NT2/D1 (cell line): ENCODE measurements around the gene RDH16.
"Not testable (repeated sequence)": the region's sequence is repeated elsewhere in the genome, so short reads cannot be mapped to it uniquely, and the experiment has no call there.

Experiments used
- DNase-seq: peaks from one replicate; pipeline ENCODE4 v3.0.0-alpha.2; 2011; ENCODE audit warnings: low read depth, low spot score
- H3K27me3 ChIP-seq: 2 replicates; pipeline ENCODE4 v1.6.0; 2011; ENCODE audit warnings: mild to moderate bottlenecking; ENCODE audit not compliant: insufficient read length, insufficient read depth
- H3K36me3 ChIP-seq: 2 replicates; pipeline ENCODE4 v1.6.1; 2011; ENCODE audit warnings: mild to moderate bottlenecking, low read length, mixed read lengths; ENCODE audit not compliant: insufficient read depth, insufficient read length
- H3K4me1 ChIP-seq: 2 replicates; pipeline ENCODE4 v1.5.1; 2011; ENCODE audit not compliant: insufficient read depth, insufficient read length
- H3K4me3 ChIP-seq: 2 replicates; pipeline ENCODE4 v1.5.1; 2011; ENCODE audit warnings: low read depth; ENCODE audit not compliant: insufficient read length
- H3K9ac ChIP-seq: 2 replicates; pipeline ENCODE4 v1.6.0; 2011; ENCODE audit warnings: low read depth; ENCODE audit not compliant: insufficient read length
- H3K9me3 ChIP-seq: 2 replicates; pipeline ENCODE4 v1.5.1; 2011; ENCODE audit warnings: mild to moderate bottlenecking, low read length; ENCODE audit not compliant: insufficient read depth
- SUZ12 ChIP-seq: IDR thresholded peaks from 2 replicates; pipeline ENCODE4 v1.6.1; 2011; ENCODE audit not compliant: insufficient read length, insufficient read depth; ENCODE audit errors: extremely low read depth
- YY1 ChIP-seq: IDR thresholded peaks from 2 replicates; pipeline ENCODE4 v1.6.1; 2011; ENCODE audit not compliant: insufficient read length, insufficient read depth
- ZNF274 ChIP-seq: IDR thresholded peaks from 2 replicates; pipeline ENCODE4 v1.6.1; 2011; ENCODE audit warnings: mild to moderate bottlenecking, low read depth, low read length

The RDH16 gene

DNA sequence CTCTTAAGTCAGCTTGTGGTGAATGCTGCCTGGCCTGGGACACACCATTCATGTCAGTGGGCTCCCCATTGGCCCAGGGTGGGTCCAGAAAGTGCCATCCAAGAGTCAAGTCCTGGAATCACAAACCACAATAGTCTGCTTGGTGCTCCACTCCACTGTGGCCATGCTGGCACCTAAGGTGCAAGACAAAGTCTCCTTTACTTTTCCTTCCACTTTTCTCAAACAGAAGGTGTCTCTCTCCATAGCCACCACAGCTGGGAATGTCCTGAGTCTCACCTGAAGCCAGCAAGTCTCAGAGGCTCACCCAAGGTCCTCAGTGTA lies 9.0 kb downstream of the RDH16 start:
- Histone ChIP-seq H3K36me3 (no peaks in the 10 kb centered on the region), H3K9ac (no peak overlapping the region), H3K4me1 (no peaks in the 10 kb centered on the region), H3K4me3 (no peak overlapping the region), H3K27me3 (no peaks in the 10 kb centered on the region), H3K9me3 (peaks cover 5% of the 10 kb centered on the region; the same call in 1 of the 2 replicates)
- DNase-seq = no peak
- no peak for TF ChIP-seq YY1
- TF ChIP-seq ZNF274 = no peak
- no peak for TF ChIP-seq SUZ12

DNA sequence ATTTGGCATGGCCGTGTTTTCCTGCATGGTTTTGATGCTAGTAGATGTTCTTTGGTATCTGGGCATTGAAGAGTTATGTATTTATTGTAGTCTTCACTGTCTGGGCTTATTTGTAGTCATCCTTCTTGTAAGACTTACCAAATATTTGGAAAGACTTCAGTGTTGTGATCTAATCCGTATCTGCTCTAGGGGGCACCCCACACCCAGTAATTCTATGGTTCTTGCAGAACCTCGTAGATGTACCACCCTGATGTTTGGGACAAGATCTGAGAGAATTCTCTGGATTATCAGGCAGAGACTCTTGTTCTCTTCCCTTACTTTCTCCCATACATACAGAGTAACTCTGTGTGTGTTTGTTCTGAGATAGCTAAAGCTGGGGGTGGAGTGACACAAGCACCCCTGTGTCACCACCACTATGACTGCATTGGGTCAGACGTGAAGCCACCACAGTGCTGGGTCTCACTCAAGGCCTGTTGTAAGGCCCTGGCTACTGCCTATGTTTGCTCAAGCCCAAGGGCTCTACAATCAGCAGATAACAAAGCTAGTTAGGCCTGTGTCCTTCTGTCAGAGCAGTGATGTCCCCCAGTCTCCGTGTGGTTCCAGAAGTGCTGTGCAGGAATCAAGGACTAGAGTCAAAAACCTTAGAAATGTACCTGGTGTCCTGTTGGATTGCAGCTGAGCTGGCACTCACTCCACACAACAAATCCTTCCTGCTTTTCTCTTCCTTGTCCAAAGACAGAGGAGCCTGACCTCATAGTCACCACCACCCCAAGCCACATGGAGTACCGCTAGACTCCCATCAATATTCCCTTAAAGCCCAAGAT lies 9.6 kb downstream of the RDH16 start:
- Histone ChIP-seq H3K9ac (no peak overlapping the region), H3K27me3 (no peaks in the 10 kb centered on the region), H3K9me3 (peaks cover 10% of the 10 kb centered on the region; the same call in 1 of the 2 replicates), H3K36me3 (no peaks in the 10 kb centered on the region), H3K4me1 (no peaks in the 10 kb centered on the region), H3K4me3 (no peak overlapping the region)
- TF ChIP-seq SUZ12 (no peak), YY1 (no peak), ZNF274 (no peak)
- DNase-seq = no peak

DNA sequence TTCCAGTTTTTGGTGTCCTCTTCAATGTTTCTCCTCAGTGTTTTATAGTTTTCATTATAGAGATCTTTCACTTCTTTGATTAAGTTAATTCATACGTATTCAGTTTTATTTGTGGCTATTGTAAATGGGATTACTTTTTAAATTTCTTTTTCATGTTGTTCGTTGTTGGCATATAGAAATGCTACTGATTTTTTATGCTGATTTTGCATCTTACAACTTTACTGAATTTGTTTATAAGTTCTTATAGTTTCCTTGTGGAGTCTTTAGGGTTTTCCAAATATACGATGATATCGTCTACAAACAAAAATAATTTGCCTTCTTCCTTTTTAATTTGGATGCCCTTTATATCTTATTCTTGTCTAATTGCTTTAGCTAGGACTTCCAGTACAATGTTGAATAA lies 13.5 kb downstream of the RDH16 start:
- H3K9ac ChIP-seq = no peak overlapping the region
- H3K4me1 ChIP-seq = no peaks in the 10 kb centered on the region
- no peaks in the 10 kb centered on the region for H3K36me3 ChIP-seq
- TF ChIP-seq SUZ12 (no peak), ZNF274 (no peak), YY1 (no peak)
- no peak for DNase-seq
- peaks cover 11% of the 10 kb centered on the region; the same call in 1 of the 2 replicates for H3K9me3 ChIP-seq
- no peak overlapping the region for H3K4me3 ChIP-seq
- H3K27me3 ChIP-seq = no peaks in the 10 kb centered on the region

DNA sequence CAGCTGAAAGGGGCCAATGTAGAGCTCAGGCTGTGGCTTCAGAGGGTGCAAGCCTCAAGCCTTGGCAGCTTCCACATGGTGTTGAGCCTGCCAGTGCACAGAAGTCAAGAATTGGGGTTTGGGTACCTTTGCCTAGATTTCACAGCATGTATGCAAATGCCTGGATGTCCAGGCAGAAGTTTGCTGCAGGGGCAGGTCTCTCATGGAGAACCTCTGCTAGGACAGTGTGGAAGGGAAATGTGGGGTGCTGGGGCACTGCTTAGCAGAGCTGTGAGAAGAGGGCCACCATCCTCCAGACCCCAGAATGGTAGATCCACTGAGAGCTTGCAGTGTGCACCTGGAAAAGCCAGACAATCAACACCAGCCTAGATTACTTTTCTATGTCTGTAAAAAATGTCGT lies 14.0 kb downstream of the RDH16 start:
- DNase-seq, H3K27me3 ChIP-seq, H3K36me3 ChIP-seq, H3K4me1 ChIP-seq, H3K9ac ChIP-seq, H3K4me3 ChIP-seq: not testable (repeated sequence)
- peaks cover 11% of the 10 kb centered on the region; the same call in 1 of the 2 replicates for H3K9me3 ChIP-seq

- H3K27me3 ChIP-seq = no peaks in the 10 kb centered on the region
- TF ChIP-seq SUZ12 (no peak), YY1 (no peak), ZNF274 (no peak)
- DNase-seq = no peak
- H3K4me1 ChIP-seq = no peaks in the 10 kb centered on the region
- no peak overlapping the region for H3K9ac ChIP-seq
- no peak overlapping the region for H3K4me3 ChIP-seq
- peaks cover 11% of the 10 kb centered on the region; the same call in 1 of the 2 replicates for H3K9me3 ChIP-seq
- no peaks in the 10 kb centered on the region for H3K36me3 ChIP-seq
These were observed 15.9 kb downstream of the RDH16 start for GRCh38 chr12:56941299-56942017.

GRCh38 chr12:56940942-56941298 lies 16.5 kb downstream of the RDH16 start:
- not testable (repeated sequence) for H3K27me3 ChIP-seq, H3K4me1 ChIP-seq, H3K4me3 ChIP-seq, H3K36me3 ChIP-seq, DNase-seq, H3K9ac ChIP-seq
- peaks cover 11% of the 10 kb centered on the region; the same call in 1 of the 2 replicates for H3K9me3 ChIP-seq

DNA sequence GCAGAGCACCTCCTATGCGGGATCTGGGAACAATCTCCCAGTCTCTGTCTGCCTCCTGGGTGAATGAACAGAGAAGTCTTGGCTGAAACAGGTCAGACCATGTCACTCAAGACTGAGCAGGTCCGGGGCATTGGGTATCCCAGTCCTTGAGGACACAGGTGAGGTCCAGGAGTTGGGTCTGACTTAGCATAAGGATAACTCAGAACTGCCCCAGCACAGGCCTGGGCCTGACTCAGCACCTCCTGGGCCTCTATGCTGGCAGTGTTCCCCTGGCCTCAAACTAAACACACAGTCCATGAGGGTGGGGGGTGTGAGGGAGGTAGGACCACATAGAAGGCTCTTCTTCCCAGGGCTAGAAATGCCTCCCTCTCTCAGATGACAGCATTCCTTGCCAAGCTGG lies 21.7 kb downstream of the RDH16 start:
- TF ChIP-seq SUZ12 (no peak), ZNF274 (no peak), YY1 (no peak)
- DNase-seq = no peak
- H3K9ac ChIP-seq = no peak overlapping the region

More for the DNA sequence above, 21.7 kb downstream of the RDH16 start:
- Histone ChIP-seq H3K27me3 (no peaks in the 10 kb centered on the region), H3K4me3 (no peak overlapping the region), H3K9me3 (no peaks in the 10 kb centered on the region), H3K4me1 (peaks cover 7% of the 10 kb centered on the region), H3K36me3 (no peaks in the 10 kb centered on the region)
